Raji (cell line): ENCODE results near the gene FOXN3.

Source experiments
- POLR2A ChIP-seq: IDR thresholded peaks from 2 replicates; pipeline ENCODE4 v1.6.1; 2011; ENCODE audit warnings: low read depth, low read length, control low read depth; ENCODE audit not compliant: insufficient read depth

Gene FOXN3

DNA sequence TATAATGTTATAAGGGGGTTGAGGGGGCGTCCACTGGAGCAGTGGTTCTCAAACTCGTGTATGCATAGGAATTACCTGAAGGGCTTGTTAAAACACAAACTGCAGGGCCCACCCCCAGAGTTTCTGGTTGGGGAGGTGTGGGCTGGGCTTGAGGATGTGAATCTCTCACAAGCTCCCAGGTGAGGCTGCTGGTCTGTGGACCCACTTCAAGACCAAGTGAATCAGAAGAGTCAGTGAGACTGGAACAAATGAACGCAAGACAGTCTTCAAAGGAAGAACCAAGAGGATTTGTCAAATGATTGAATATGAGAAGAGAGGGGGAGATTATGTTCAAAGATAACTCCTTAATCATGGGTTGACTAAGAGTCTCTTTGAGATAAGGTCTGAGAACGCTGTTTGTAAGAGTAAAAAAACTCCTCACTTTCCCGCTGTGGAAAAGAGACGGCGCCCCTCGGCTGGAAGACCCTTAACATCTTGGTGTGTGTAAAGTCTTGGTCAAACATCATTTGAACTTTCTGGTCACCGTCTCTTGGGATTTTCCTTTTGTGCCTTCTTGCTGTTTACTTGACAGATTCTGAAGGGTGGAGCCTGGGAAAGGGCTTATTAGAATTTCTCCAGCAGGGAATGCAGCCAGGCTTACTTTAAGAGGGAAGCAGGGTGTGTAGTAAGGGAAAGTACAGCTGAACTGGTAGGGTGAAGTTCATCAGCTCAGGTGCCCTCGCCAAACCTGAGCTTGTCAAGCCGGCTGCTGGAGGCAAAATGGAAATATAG is 5.3 kb upstream of the FOXN3 start:
- TF ChIP-seq POLR2A, result no peak

DNA sequence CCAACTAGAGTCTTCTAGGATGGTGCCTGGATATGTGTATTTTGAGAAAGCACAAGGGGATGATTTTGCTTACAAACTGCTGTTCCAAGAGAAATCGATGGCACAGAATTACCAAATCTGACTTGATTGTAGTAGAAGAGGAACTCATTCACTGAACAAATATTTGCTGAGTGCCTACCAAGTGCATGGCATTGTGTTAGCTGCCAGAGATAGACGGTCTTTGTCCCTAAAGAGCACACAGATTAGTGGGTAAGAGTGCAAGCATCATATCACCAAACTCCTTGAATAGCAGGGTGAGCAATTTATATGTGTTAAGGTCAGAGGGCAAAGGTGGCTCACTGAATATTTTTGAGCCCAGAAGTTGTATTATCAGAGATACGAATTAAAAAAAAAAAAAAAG is 3.5 kb upstream of the FOXN3 start:
- no peak for TF ChIP-seq POLR2A

- TF ChIP-seq POLR2A, result no peak
Measured at GRCh38 chr14:89419973-89420482, 3.0 kb upstream of the FOXN3 start.

DNA sequence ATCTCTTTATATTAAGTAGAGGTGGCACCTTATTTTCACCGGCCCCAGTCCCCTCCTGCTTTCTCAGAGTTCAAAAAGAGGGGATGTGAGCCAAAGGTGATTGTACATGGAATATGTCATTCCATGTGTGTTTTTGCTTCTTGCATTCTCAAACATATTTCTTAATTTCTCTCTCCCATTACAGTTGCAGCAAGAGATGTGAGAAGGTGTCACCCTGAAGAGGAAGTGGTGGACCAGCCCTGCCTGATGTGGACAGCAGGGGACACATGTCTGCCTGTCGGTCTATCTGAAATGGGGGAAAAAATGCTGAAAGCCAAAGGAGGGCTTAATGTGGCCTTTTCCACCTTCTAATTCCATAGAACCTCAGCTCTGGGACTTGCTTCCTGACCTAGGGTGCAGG is 1.9 kb upstream of the FOXN3 start:
- TF ChIP-seq POLR2A, result no peak

DNA sequence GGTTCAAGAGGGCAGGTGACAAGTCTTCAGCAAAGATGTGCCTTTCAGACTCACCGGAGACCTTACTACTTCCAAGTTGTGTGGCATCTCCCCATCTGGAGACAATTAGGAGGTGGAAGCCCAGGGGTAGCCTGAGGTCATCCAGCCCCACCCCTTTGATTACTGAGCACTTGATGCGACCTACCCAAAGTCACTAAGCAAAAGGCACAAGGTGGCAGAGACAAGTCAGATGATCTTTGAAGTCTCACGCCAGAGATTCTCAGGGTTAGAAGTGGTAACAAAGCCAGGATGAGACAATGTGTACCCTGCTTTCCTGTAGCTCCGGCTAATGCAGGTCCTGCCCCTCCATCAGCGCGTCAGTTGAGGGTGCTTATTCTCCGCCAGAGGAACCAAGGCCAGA is 1.4 kb upstream of the FOXN3 start:
- no peak for TF ChIP-seq POLR2A

GRCh38 chr14:89417465-89418225 is 612 bp upstream of the FOXN3 start:
- 0 out of 2 replicates have a peak, but pooled peaks have one; percentile 5 for TF ChIP-seq POLR2A

DNA sequence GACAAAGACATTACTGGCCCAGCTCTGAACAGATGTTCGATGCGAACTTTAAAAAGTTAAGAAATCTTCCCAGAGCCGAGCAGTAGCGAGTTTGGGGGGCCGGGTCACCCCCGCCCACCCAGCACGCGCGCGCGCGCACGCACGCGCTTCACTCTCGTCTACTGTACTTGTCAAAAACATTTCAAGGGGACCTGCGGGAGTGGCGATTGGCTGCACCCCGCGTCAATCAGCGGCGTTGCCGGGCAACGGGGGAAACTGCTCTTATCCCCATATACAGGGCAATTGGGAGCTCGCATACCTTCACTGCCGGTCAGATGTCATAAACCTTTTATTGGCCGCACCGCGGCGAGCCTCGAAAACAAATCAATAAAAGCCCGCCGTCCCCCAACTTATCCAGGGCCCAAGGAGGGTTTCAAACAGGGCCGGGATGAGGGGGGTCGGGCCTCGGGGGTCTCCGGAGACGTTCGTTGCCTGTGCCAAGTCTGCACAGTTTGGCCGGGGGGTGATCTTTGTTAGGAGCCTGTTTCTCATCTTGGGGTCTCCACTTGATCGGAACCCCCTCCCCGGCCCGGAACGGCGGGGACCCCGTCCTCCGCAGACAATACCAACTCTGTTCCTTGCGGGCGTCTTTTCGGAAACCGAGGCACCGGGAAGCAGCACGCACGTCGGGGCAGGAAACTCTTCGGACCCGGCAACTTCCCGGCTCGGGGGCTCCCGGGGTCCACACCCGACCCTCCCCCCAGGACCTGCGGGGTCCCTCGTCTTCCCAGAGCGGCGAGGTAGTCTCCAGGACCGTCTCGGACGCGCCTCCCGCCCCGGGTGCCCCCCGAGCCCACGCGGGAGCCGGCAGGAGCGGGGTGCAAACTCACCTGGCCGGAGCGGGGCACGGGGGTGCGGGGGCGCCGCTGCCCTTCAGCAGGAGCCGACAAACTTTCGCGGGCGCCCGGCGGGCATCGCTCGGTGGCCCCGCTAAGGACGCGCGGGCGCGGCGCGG is 734 bp downstream of the FOXN3 start:
- peak; percentile 46; the same call in 1 of the 2 replicates for TF ChIP-seq POLR2A

- no peak for TF ChIP-seq POLR2A
Measured at GRCh38 chr14:89415159-89415558, 1.9 kb downstream of the FOXN3 start.

DNA sequence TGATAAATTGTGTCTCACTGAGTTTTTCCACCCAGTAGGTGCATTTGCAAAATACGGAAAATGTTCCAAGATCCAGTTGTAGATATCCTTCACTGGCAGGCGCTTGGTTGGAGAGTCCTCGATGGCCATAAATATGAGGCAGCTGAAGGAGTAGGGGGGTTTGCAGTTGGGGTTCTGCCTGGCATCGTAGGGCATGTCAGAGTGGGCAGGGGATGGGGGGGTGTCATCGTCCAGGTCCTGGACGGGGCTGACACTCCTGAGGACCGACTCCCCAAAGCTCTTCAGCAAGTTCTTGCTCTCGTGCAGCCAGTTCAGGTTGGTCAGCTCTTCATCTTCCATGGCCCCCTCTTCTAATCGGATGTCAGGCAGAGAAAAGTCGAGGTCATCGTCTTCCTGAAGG is 5.1 kb downstream of the FOXN3 start:
- TF ChIP-seq POLR2A, result no peak

GRCh38 chr14:89409961-89410360 is 7.1 kb downstream of the FOXN3 start:
- TF ChIP-seq POLR2A, result no peak

GRCh38 chr14:89408907-89409700 is 7.9 kb downstream of the FOXN3 start:
- no peak for TF ChIP-seq POLR2A

GRCh38 chr14:89407856-89408255 is 9.2 kb downstream of the FOXN3 start:
- TF ChIP-seq POLR2A, result no peak

GRCh38 chr14:89406941-89407340 is 10.1 kb downstream of the FOXN3 start:
- TF ChIP-seq POLR2A, result no peak

DNA sequence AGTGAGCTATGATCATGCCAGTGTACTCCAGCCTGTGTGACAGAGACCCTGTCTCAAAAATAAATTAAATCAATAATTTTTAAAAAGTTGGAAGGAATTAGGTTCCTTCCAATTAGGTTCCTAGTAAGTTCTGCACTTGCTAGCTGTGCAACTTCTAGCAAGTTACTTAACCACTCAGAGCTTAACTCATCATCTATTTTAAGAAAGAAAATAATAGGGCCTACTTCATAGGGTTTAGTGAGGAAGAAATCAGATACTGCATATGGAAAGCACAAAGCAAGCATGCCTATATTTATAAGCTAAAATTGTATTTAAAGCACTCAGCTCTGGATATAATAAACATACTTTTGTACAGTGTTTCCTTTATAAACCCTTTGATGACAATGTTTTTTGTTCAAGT is 10.7 kb downstream of the FOXN3 start:
- no peak for TF ChIP-seq POLR2A
